Activated CD4-positive, alpha-beta memory T cell treated with anti-CD3 and anti-CD28 coated beads, Interleukin-2, amount 10 ng/mL, durations not matched to agents 7 days and 5 days (primary cell): Measurements from ENCODE around the gene BBS7. TPM values are rescaled to one million over a fixed set of nuclear protein-coding genes. Genes with fewer than 3 reads are reported as not detected.
A peak's percentile ranks its signal among the peaks of the same experiment; 100 is the strongest.

ENCODE experiments used
- CTCF ChIA-PET: fragments of 350-600 bp; sonication (Branson Sonifier 250); formaldehyde crosslinking; loops from one replicate; lab custom pipeline; 2021; ENCODE audit warnings: antibody characterized with exemption, inconsistent platforms; lab: Charles Lee
- POLR2A ChIA-PET: fragments of 350-600 bp; sonication (Branson Sonifier 250); formaldehyde crosslinking; loops from one replicate; lab custom pipeline; 2021; ENCODE audit warnings: antibody characterized with exemption; lab: Charles Lee
- DNase-seq: peaks from one replicate; pipeline ENCODE4 v3.0.0-alpha.2; 2020
- H3K27ac Mint-ChIP-seq: one replicate; pipeline ENCODE4 v1.8.0; 2021; ENCODE audit warnings: mild to moderate bottlenecking, mixed read lengths
- H3K27me3 Mint-ChIP-seq: one replicate; pipeline ENCODE4 v1.8.0; 2021; ENCODE audit warnings: mixed read lengths
- H3K36me3 Mint-ChIP-seq: one replicate; pipeline ENCODE4 v1.8.0; 2021; ENCODE audit warnings: low read depth, mixed read lengths
- H3K4me1 Mint-ChIP-seq: one replicate; pipeline ENCODE4 v1.8.0; 2021; ENCODE audit warnings: mixed read lengths
- H3K4me3 Mint-ChIP-seq: one replicate; pipeline ENCODE4 v1.8.0; 2021; ENCODE audit warnings: mild to moderate bottlenecking, mixed read lengths
- H3K9me3 Mint-ChIP-seq: one replicate; pipeline ENCODE4 v1.8.0; 2021; ENCODE audit warnings: mixed read lengths
- total RNA-seq, 2 experiments: library from RNA; stranded (reverse); gene quantifications; one replicate each; pipeline ENCODE4 v1.2.3, GENCODE V29; 2021

BBS7 gene
- total RNA-seq, 2 experiments from 2014 or later: 16.2 to 16.9 TPM

DNA sequence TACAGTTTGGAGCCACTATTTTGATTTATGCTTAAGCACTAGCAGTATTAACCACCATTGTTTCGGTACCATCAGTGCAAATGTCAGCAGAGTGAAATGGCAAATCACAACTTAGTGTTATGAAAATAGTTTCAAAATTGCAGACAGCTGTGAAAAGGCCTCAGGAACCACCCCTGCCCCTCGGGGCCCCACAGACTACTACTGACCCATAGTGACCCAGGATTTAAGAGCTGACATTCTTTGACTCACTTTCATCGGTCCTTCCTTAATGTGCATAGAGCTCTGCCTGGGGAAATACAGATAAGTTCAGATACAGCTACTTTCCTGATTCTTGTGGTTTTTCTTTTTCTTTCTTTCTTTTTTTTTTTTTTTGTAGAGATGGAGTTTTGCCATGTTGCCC, 3.3 kb upstream of the BBS7 start:
- no peak for DNase-seq
- Mint-ChIP-seq H3K4me1 (peaks cover 17% of the 10 kb centered on the region), H3K36me3 (no peaks in the 10 kb centered on the region), H3K9me3 (no peaks in the 10 kb centered on the region), H3K27me3 (peaks cover 24% of the 10 kb centered on the region), H3K4me3 (no peak overlapping the region), H3K27ac (no peak overlapping the region)
- ChIA-PET CTCF (no interaction called here), POLR2A (no interaction called here)

DNA sequence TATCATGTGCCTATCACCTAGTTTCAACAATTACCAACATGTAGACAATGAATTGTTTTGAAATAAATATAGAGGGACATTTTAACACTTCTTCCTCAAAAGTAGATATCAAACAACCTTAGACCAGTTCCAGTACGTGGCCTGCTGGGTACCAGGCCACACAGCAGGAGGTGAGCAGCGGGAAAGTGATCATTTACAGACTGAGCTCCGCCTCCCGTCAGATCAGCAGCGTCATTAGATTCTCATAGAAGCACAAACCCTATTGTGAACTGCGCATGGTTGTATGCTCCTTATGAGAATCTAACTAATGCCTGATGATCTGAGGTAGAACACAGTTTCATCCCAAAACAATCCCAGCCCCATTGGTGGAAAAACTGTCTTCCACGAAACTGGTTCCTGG, 6.5 kb downstream of the BBS7 start:
- no peak for DNase-seq
- POLR2A ChIA-PET: no interaction called here
- H3K36me3 Mint-ChIP-seq: peaks cover 24% of the 10 kb centered on the region
- H3K27ac Mint-ChIP-seq: no peak overlapping the region
- H3K4me1 Mint-ChIP-seq: peaks cover 6% of the 10 kb centered on the region
- H3K27me3 Mint-ChIP-seq: no peaks in the 10 kb centered on the region
- no peaks in the 10 kb centered on the region for H3K9me3 Mint-ChIP-seq
- H3K4me3 Mint-ChIP-seq: no peak overlapping the region
- CTCF ChIA-PET: no interaction called here

- H3K36me3 Mint-ChIP-seq: peaks cover 18% of the 10 kb centered on the region
- H3K4me3 Mint-ChIP-seq: no peak overlapping the region
- H3K9me3 Mint-ChIP-seq: no peaks in the 10 kb centered on the region
- H3K27ac Mint-ChIP-seq: no peak overlapping the region
- no peak for DNase-seq
- H3K27me3 Mint-ChIP-seq: no peaks in the 10 kb centered on the region
- ChIA-PET POLR2A (no interaction called here), CTCF (no interaction called here)
- peaks cover 1% of the 10 kb centered on the region for H3K4me1 Mint-ChIP-seq
These were observed 8.8 kb downstream of the BBS7 start for GRCh38 chr4:121861426-121861825.

- Mint-ChIP-seq H3K36me3 (peaks cover 8% of the 10 kb centered on the region), H3K27me3 (no peaks in the 10 kb centered on the region), H3K4me3 (no peak overlapping the region), H3K27ac (no peak overlapping the region), H3K4me1 (peaks cover 1% of the 10 kb centered on the region), H3K9me3 (no peaks in the 10 kb centered on the region)
- DNase-seq: no peak
- CTCF ChIA-PET: interaction anchor here (1.2 kb wide), 1 partner anchor 32 kb away, joined by 3 read pairs; no protein-coding TSS in a partner anchor
- POLR2A ChIA-PET: no interaction called here
These were observed 10.2 kb downstream of the BBS7 start for GRCh38 chr4:121860121-121860520.

- ChIA-PET CTCF (no interaction called here), POLR2A (no interaction called here)
- H3K4me1 Mint-ChIP-seq: peaks cover 4% of the 10 kb centered on the region
- H3K27ac Mint-ChIP-seq: no peak overlapping the region
- no peaks in the 10 kb centered on the region for H3K27me3 Mint-ChIP-seq
- H3K4me3 Mint-ChIP-seq: no peak overlapping the region
- peaks cover 12% of the 10 kb centered on the region for H3K36me3 Mint-ChIP-seq
- H3K9me3 Mint-ChIP-seq: no peaks in the 10 kb centered on the region
- DNase-seq: no peak
These were observed 18.9 kb downstream of the BBS7 start for GRCh38 chr4:121851354-121851753.

GRCh38 chr4:121846662-121847061, 23.6 kb downstream of the BBS7 start:
- H3K4me1 Mint-ChIP-seq: peaks cover 7% of the 10 kb centered on the region
- no peak overlapping the region for H3K27ac Mint-ChIP-seq
- no peaks in the 10 kb centered on the region for H3K9me3 Mint-ChIP-seq
- DNase-seq: no peak
- no peaks in the 10 kb centered on the region for H3K27me3 Mint-ChIP-seq
- ChIA-PET POLR2A (no interaction called here), CTCF (no interaction called here)
- H3K4me3 Mint-ChIP-seq: no peak overlapping the region
- peaks cover 33% of the 10 kb centered on the region for H3K36me3 Mint-ChIP-seq

- Mint-ChIP-seq H3K36me3 (peaks cover 45% of the 10 kb centered on the region), H3K27ac (peak overlapping the region; percentile 5), H3K4me1 (peaks cover 7% of the 10 kb centered on the region), H3K27me3 (no peaks in the 10 kb centered on the region), H3K4me3 (no peak overlapping the region), H3K9me3 (no peaks in the 10 kb centered on the region)
- DNase-seq: no peak
- CTCF ChIA-PET: no interaction called here
- POLR2A ChIA-PET: no interaction called here
These were observed 27.4 kb downstream of the BBS7 start for GRCh38 chr4:121842862-121843261.

DNA sequence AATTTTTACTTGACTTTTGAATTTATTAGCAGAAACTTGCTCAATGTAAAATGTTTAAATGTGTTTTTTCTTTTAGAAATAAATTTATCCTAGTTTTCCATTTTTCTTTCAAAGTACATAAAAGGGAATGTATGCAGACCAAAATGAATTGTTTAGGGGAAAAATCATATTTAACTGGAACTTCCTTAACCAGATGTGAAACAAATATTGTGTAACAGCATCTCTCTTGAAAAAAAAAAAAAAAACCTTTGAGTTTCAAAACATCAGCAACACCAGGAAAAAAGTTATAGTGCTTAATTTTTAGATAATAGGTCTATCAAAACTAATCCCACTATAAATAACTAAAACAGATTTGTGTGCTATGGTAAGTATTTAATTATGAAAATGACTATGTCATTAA, 32.1 kb downstream of the BBS7 start:
- POLR2A ChIA-PET: no interaction called here
- CTCF ChIA-PET: no interaction called here
- no peaks in the 10 kb centered on the region for H3K27me3 Mint-ChIP-seq

GRCh38 chr4:121829511-121829910, 40.8 kb downstream of the BBS7 start:
- Mint-ChIP-seq H3K36me3 (peaks cover 5% of the 10 kb centered on the region), H3K27me3 (no peaks in the 10 kb centered on the region), H3K4me1 (peaks cover 4% of the 10 kb centered on the region), H3K9me3 (no peaks in the 10 kb centered on the region), H3K4me3 (no peak overlapping the region), H3K27ac (no peak overlapping the region)
- POLR2A ChIA-PET: no interaction called here
- no peak for DNase-seq
- CTCF ChIA-PET: no interaction called here

More for the DNA sequence above, 32.1 kb downstream of the BBS7 start:
- peaks cover 26% of the 10 kb centered on the region for H3K36me3 Mint-ChIP-seq
- H3K9me3 Mint-ChIP-seq: no peaks in the 10 kb centered on the region
- no peak overlapping the region for H3K4me3 Mint-ChIP-seq
- no peak overlapping the region for H3K27ac Mint-ChIP-seq
- no peaks in the 10 kb centered on the region for H3K4me1 Mint-ChIP-seq
- no peak for DNase-seq

- no peak overlapping the region for H3K4me3 Mint-ChIP-seq
- H3K4me1 Mint-ChIP-seq: peaks cover 10% of the 10 kb centered on the region
- H3K27me3 Mint-ChIP-seq: no peaks in the 10 kb centered on the region
- H3K27ac Mint-ChIP-seq: no peak overlapping the region
- ChIA-PET POLR2A (interaction anchor here (1.2 to 1.3 kb wide), 2 partner anchors 10 to 13 kb away, joined by 3 read pairs; no protein-coding TSS in a partner anchor), CTCF (interaction anchor here (1.3 kb wide), 1 partner anchor 32 kb away, joined by 3 read pairs; no protein-coding TSS in a partner anchor)
- H3K36me3 Mint-ChIP-seq: peaks cover 12% of the 10 kb centered on the region
- no peak for DNase-seq
- no peaks in the 10 kb centered on the region for H3K9me3 Mint-ChIP-seq
These were observed 42.4 kb downstream of the BBS7 start for GRCh38 chr4:121827853-121828252.

- H3K27ac Mint-ChIP-seq: no peak overlapping the region
- peaks cover 29% of the 10 kb centered on the region for H3K4me1 Mint-ChIP-seq
- H3K9me3 Mint-ChIP-seq: no peaks in the 10 kb centered on the region
- no peak for DNase-seq
- H3K27me3 Mint-ChIP-seq: no peaks in the 10 kb centered on the region
- H3K36me3 Mint-ChIP-seq: peaks cover 36% of the 10 kb centered on the region
- ChIA-PET CTCF (interaction anchor here (1.1 to 1.3 kb wide), 3 partner anchors 11 to 129 kb away, joined by 3 to 6 read pairs (median 5); partner anchors contain the start of gene ANXA5), POLR2A (interaction anchor here (1.0 to 17.3 kb wide), 8 partner anchors 10 to 129 kb away, joined by 3 to 142 read pairs (median 19); partner anchors contain the start of genes ANXA5, BBS7 and EXOSC9)
- no peak overlapping the region for H3K4me3 Mint-ChIP-seq
These were observed 45.3 kb downstream of the BBS7 start for GRCh38 chr4:121824950-121825349.

DNA sequence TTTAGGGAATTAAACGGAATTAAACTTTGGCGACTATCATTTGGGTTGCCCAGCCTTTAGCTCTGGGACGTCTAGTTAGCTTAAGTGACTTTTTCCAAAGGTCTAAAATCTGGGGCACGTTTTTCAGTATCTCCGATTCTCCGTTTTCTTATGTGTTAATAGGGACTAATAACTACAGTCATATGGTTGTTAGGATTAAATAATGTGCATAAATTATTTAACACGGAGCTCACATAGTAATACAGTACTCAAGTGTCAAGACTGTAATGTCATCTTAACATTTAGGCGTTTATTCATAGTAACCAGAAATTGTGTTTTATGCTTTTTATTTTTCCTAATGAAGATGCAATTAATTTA, 46.1 kb downstream of the BBS7 start:
- POLR2A ChIA-PET: interaction anchor here (0.7 to 17.3 kb wide), 14 partner anchors 9 to 755 kb away, joined by 3 to 142 read pairs (median 5); partner anchors contain the start of genes ANXA5, BBS7 and EXOSC9
- H3K4me1 Mint-ChIP-seq: peaks cover 35% of the 10 kb centered on the region
- DNase-seq: no peak
- peak overlapping the region; percentile 98 for H3K4me3 Mint-ChIP-seq
- peaks cover 41% of the 10 kb centered on the region for H3K36me3 Mint-ChIP-seq
- H3K27me3 Mint-ChIP-seq: no peaks in the 10 kb centered on the region
- peak overlapping the region; percentile 96 for H3K27ac Mint-ChIP-seq
- CTCF ChIA-PET: interaction anchor here (0.7 to 1.3 kb wide), 6 partner anchors 8 to 128 kb away, joined by 3 to 6 read pairs (median 3); partner anchors contain the start of genes ANXA5 and EXOSC9
- no peaks in the 10 kb centered on the region for H3K9me3 Mint-ChIP-seq

DNA sequence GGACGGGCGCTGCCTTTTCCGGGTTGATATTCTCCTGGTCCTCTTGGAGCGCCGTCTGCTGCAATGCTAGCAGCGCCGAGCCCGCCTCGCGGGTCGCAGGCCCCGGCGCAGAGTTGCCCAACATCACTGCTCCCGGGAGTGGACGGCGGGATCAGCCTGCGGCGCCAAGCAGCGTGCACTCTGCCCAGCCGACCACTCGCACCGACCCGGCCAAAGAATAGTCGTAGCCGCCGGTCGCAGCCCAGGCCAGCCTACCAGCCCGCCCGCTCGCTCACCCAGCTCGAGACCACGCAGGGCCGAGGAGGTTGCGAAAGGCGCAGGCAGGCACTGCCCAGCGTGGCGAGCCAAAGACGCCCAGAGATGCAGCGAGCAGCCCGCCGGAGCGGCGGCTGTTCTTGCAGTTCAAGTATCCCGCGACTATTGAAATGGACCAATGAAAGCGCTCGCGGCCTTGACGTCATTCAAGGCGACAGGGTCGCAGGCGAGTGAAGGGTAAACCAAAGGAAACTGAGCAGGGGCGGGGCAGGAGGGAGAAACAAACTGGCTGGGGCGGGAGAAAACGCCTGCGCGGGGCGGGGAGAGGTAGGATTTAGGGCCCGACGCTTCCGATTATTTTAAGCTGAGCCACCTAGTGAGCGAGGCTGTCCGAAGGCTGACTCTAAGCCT, 46.6 kb downstream of the BBS7 start, which contains the start of gene CCNA2:
Gene CCNA2 (minus strand): TSS at position 379 of the 666 bp plus-strand sequence. CDS start 255 bp downstream, at position 124.
- POLR2A ChIA-PET: interaction anchor here (0.6 to 17.3 kb wide), 16 partner anchors 8 to 760 kb away, joined by 3 to 142 read pairs (median 5); partner anchors contain the start of genes ANXA5, BBS7 and EXOSC9
- peak within 1 kb of the TSS; percentile 96 for H3K27ac Mint-ChIP-seq
- H3K9me3 Mint-ChIP-seq: no peaks in the 10 kb centered on the region
- H3K27me3 Mint-ChIP-seq: no peaks in the 10 kb centered on the region
- peak within 1 kb of the TSS; percentile 98 for H3K4me3 Mint-ChIP-seq
- H3K36me3 Mint-ChIP-seq: peaks cover 46% of the 10 kb centered on the region
- H3K4me1 Mint-ChIP-seq: peaks cover 40% of the 10 kb centered on the region
- peak; percentile 98 for DNase-seq
- CTCF ChIA-PET: interaction anchor here (0.7 to 1.3 kb wide), 4 partner anchors 9 to 34 kb away, joined by 3 to 6 read pairs (median 3); partner anchors contain the start of gene EXOSC9
